Measurements from ENCODE around the gene CACNA1H.

Gene CACNA1H

DNA sequence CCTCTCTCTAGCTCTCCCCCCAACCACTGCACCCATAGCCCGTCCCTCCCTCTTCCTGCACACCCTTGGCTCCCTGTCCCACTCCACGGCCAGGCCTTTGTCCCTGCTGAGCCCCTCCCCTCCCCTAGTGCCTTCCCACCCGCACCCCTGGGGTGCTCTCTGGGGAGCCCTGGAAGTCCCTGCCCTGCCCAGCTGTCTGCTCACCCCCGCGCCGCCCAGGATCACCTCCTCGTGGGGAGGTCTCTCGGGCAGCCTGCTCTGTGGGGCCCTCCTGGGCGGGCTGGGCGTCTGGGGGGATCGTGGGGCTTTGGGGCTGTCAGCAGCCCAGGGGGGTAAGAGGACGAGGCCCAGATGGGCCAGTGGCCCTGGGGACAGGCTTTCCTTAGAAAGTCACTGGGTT, 18.1 kb downstream of the CACNA1H start:
- in situ Hi-C loops (cut with MboI; ENCODE audit: low sequenced_read_pairs) = no loop called here

DNA sequence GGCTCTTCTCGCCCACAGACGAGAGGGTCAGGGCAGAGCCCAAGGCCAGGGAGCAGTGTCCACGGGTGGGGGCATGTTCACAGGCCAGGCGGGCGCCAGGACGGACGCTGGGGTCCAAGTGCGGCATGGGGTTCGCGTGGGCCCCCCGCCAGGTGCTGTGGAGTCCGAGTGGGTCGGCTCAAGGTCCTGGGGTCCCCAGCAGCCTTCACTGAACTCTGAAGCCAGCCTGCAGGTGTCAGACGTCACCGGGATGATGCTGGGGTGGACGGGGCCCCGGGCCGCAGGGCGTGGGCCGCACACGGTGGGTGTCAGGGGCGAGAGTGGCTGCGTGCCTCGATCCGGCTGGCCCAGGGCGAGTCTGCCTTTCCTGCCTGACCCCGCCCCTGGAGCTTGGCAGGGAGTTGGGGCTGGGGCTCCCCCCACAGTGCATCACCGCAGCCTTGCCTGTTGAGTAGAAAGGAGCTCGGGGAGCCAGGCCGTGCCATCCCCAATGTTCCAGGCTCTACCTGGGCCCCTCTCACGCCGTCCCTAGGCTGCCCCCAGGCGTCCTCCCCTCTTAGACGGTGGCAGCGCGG, 19.0 kb downstream of the CACNA1H start:
- in situ Hi-C loops (cut with MboI; ENCODE audit: low sequenced_read_pairs) = no loop called here

DNA sequence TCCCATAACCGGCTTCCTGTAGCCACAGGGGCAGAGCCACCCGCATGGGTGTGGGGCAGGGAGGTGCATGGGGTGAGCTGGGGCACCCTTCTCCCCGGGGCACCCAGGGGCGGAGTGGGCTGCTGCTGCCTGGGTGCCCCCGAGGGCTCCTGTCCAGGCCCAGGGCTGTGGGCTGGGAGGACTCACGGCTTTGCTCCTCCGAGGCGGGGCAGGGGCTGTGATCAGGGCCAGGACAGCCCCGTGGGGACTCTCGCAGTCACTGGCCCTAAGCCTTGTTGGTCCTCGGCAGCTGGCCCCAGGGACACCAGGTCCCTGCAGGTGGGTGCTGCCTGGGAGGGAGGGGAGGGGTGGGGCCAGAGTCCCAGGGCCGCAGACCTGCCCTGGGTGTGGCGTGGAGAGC, 19.7 kb downstream of the CACNA1H start:
- in situ Hi-C loops (cut with MboI; ENCODE audit: low sequenced_read_pairs) = no loop called here

DNA sequence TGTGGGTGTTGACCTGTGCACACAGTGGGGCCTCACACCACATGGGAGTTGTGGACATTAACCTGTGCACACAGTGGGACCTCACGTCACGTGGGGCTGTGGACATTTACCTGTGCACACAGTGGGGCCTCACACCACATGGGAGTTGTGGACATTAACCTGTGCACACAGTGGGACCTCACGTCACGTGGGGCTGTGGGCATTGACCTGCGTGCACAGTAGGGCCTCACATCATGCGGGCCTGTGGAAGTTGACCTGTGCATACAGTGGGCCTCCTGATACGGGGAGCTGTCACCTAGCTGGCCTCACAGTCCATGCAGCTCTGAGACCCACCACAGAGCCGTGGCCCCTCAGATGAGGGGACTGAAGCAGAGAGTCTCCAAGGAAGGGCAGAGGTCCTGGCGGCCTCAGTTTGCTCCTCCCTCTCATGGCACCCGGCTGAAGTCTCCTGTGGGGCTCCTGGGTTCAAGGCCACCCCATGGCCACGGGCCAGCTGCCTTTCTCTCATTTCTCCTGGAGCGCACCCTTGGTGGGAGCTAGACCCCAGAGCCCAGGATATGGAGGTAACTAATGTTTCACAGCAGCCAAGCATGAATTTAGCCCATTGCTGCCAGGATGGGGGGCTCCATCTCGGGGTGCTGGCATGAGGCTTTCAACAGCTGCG, 21.0 kb downstream of the CACNA1H start:
- in situ Hi-C loops (cut with MboI; ENCODE audit: low sequenced_read_pairs) = no loop called here

DNA sequence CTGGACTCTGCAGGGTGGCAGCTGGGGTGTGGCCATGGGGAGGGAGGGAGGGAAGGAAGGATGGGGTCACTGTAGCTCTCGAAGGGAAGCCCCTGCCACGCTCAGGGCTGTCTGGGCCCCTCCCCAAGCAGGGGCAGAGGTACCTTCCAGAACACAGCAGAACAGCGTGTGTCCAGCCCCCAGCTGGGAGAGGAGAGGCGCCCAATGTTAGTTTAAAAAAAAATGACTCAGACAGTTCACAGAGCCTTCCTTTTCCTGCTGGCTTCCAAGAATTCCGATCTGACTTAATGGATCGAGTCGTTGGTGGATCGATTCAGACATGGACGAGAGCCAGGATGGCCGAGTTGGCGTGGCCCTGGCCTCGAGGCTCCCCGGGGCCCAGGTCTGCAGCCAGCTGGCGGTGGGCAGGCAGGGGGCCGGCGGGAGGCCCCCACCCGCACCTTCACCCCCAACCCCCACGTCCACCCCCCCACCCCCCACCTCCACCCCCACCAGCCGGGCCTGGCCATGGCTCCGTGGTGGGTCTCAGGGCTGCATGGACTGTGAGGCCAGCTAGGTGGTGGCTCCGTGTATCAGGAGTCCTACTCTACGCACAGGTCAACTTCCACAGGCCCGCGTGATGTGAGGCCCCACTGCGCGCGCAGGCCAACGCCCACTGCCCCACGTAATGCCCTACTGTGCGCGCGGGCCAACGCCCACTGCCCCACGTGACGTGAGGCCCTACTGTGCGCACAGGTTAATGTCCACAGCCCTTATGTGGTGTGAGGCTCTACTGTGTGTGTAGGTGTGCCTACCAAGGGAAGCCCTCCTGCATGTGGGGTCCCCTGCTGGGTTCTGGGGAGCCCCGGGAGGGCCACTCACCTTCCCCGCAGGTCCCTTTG, 21.8 kb downstream of the CACNA1H start:
- in situ Hi-C loops (cut with MboI; ENCODE audit: low sequenced_read_pairs) = no loop called here

DNA sequence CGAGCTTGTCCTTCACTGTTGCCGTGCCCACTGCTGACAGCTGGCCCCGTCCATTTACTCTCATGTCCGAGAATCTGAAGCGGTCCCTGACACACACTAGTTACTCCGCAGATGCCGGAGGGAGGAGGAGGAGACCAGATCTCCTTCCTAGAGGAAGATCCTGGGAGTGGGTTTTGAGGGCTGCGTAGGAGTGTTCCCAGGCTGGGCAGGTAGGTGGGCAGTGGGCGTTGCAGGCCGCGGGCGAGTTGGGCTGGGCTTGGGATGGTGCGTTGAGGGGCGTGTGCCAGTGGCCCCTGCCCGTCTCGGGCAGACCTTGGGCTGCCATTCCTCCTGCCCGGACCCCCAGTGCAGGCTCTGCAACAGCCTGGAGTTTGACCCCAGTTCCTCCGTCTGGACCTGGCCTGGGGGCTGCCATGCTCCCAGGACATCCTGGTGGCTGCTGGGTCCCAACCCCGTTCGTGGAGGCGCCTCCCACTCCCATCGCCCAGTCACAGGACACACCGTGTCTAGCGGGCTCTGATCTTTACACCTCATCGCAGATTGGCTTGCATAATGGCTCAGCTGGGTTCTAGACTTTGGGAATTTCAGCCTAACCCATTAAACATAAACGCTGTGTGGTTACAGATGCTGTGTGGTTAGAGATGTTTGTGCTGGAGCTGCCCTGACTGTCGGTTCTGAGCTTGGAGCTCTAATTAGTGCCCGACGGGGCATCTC, 22.8 kb downstream of the CACNA1H start:
- in situ Hi-C loops (cut with MboI; ENCODE audit: low sequenced_read_pairs) = no loop called here

DNA sequence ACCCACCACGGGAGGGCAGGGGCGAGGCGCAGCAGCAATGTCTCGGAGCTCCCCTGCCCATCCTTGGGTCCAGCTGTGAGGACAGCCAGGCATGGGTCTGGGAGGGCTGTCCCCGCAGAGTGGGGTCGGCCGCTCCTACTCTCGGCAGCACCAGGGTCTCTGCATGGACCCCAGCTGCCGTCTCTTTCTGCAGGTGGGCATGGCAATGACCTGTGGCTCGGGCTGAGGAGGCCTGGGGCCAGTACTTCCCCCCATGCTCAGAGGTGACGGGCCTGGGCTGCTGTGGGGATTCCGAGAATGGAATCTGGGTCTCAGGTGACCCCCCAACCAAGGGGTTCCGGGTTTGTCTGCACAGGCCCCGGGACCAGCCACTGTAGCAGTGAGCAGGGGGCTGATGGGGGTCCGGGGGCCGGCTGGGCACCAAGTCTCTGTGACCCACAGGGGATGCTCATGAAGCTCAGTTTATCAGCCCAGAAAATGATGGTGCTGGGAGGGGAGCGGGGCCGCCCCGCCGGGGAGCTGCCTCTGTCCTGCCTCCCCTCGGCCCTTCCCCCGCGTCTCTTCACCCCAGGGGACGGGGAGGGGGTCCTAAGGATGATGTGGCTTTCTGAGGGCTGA, 23.5 kb downstream of the CACNA1H start:
- in situ Hi-C loops (cut with MboI; ENCODE audit: low sequenced_read_pairs) = no loop called here

DNA sequence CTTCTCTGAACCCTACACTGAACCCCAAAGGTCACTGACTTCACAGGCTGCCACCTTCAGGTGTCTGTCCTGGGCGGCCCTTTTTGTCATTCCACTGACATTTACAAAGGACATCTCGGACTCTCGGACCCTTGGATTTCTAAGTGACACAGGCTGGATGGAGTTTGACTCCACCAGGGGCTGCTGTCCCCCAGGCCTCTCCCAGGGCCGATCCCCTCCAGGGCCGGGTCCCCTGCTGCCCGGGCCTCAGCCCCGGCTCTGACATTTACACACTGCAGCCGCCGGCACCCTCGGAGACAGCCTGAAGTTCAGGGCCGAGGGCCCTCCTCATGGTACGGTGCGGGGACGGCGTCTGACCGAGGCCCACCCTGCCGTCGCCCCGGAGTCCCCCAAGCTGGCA, 24.1 kb downstream of the CACNA1H start:
- in situ Hi-C loops (cut with MboI; ENCODE audit: low sequenced_read_pairs) = no loop called here

DNA sequence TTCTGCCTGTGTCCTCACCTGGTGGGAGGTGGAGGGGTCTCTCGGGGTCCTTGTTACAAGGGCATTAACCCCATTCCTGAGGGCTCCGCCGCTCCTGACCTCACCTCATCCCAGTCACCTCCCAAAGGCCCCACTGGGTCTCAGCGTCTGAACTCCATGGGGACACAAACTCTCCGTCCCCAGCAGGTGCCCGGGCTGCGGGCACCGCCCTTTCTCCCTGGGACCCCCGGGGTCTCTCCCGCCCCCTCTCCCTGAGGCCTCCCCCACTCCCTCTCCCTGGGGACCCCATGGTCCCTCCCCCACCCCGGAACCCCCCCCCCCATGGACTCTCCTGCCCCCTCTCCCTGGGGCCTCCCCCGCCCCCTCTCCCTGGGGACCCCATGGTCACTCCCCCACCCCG, 24.8 kb downstream of the CACNA1H start:
- in situ Hi-C loops (cut with MboI; ENCODE audit: low sequenced_read_pairs) = no loop called here

DNA sequence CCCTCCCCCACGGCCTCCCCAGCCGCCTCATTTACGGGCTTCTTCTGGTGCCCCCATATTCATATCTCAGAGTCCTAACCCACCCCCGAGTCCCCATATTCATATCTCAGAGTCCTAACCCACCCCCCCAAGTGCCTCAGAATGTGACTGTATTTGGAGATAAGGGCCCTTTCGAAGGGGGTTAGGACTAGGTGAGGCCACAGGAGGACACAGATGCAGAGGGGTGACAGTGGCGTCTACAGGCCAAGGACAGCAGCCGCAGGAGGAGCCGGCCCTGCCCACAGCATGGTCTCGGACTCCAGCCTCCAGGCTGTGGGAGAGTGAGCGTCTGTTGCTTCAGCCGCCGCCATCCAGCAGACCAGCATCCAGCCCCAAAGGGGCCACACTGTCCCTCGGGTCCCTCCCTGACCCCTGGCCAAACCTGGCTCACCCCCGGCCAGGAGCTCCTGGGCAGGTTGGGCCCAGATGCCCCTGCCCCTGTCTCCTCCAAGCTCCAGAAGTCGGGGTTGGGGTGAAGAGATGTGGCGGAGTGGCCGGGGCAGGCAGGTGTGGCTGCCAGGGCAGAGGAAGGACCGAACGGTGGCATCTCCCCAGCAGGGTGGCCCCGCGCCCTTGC, 25.5 kb downstream of the CACNA1H start:
- in situ Hi-C loops (cut with MboI; ENCODE audit: low sequenced_read_pairs) = no loop called here

DNA sequence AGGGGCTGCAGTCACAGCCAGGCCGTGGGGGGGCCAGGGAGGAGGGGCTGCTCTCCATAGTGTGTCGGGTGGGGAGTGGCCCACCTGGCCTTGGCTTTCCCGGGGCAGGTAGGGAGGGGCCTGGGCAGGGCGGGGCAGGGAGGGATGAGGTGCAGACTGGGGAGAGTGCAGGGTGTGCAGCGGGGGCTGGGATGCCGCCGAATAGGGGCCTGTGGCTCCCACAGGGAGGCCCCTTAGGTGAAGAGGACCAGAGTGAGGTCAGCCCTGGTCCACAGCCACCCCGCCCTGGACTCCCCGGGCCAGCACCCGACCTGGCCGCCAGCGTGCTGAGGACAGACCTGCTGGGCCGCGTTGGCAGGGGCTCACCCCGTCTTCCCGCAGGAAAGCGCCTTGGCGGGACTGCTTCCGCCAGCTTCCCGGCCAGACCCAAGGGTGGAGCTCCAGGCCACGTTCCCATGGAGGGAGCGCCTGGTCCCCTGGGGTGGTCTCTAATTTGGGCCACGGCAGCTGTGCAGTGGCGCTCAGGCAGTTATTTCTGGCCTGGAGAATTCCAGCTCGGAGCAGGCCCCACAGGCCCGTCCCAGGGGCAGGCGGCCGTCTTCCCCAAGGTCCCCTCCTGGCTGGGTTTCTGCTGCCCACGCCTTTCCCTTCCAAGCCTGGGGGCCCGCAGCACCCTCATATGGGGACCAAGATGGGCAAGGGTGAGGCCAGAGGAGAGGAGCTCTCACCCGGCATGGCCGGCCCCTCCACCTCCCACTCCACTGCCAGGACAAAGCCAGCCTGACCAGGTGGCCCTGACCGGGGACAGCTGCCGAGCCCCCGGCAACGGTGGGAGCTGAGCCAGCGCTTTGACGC, 27.9 kb downstream of the CACNA1H start:
- in situ Hi-C loops (cut with MboI; ENCODE audit: low sequenced_read_pairs) = no loop called here

DNA sequence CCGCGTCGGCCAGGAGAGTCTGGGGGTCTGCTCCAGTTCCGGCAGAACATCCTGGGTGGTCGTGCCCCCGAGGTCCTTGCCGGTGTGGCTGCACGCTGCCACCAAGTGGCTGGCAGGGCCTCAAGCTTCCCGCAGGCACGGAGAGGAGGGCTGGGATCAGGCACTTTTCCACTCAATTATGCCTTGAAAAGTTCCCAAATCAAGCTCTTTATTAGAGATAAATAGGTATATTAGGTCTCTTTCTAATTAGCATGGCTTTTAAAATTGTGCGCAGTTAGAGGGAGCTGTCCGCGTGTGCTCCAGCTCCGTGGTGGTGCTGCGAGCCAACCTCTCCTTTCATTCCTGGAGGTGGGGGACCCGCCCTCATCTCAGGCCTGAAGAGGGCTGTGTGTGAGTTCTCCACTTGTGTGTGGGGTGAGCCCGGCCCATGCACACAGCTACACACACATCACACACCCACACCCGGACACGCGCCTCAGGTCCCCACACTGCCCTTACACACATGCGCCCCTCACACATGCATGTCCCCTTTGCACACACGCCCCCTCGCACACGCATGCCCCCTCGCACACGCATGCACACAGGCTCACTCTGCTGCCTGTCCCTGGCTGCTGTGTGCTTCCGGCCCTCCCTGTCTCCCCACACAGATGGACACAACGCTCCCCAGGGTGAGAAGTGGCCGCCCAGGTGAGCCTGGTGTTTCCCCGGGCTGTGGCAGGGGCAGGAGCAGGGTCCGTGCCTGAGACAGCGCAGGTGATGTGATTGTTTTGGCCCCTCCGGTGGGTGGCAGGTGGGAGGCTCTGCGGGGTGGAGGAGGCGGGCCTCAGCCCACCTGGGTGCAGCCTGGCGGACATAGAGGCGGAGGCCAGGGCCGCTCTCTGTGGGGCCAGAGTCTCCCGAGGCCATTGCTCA, 28.8 kb downstream of the CACNA1H start:
- in situ Hi-C loops (cut with MboI; ENCODE audit: low sequenced_read_pairs) = no loop called here

DNA sequence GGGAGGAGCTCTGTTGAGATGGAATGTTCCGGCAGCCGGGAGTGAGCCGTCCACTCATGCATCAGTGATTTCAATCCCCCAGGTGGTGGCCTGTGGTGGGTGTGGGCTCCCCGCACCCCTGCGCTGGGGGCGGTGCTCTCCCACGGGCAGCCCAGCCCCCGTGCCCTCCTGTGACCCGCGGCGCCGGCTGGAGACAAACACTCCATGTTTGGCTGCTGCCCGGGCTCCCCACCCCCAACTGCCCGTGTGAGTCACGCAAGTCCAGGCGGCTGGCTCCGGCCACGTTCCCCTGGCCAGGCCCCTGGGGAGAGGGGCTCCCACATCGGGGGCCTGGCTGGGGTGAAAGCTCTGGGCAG, 29.4 kb downstream of the CACNA1H start:
- in situ Hi-C loops (cut with MboI; ENCODE audit: low sequenced_read_pairs) = no loop called here

DNA sequence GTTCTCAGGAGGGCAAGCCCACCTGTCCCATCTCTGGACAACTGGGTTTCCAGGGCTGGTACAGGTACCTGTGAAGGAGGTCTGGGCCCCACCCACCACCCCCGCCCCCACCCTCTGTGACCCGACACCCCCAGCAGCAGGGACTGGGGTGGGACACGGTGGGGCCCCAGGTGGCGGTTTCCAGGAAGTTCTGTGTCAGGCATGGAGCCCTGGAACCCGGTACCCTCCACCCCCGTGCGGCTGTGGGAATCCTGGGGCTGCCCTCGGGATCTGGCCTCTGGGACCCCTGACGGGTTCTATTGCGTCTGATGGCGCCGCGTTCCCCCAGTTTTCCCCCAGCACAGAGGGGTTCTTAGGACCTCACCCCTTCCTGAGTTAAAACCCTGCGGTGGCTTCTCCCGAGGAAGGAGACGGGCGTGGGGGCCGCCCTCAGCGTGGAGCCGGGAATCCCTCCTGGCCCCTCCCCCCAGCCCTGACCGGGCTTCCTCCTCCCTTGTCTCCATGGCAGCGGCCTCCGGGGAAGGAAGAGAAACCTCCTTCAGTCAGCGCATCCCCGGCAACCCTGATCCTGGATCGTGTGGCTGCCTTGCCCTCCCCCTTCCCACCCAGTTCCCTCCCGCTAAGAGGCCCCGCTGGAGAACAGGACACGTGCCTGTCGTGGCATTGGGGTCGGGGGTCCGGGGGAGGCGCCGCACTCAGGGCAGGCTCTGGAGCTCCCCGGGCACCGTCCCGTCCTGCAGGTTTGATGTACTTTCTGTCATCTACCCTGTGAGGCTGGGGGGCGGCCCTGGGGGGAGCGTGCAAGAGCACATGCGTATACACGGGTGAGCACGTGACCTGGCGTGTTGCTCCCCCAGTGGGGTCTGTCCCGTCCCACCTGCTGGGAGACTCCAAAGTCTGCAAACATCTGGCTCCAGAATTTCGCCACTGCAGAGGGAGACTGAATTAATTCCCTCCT, 30.3 kb downstream of the CACNA1H start:
- in situ Hi-C loops (cut with MboI; ENCODE audit: low sequenced_read_pairs) = no loop called here

DNA sequence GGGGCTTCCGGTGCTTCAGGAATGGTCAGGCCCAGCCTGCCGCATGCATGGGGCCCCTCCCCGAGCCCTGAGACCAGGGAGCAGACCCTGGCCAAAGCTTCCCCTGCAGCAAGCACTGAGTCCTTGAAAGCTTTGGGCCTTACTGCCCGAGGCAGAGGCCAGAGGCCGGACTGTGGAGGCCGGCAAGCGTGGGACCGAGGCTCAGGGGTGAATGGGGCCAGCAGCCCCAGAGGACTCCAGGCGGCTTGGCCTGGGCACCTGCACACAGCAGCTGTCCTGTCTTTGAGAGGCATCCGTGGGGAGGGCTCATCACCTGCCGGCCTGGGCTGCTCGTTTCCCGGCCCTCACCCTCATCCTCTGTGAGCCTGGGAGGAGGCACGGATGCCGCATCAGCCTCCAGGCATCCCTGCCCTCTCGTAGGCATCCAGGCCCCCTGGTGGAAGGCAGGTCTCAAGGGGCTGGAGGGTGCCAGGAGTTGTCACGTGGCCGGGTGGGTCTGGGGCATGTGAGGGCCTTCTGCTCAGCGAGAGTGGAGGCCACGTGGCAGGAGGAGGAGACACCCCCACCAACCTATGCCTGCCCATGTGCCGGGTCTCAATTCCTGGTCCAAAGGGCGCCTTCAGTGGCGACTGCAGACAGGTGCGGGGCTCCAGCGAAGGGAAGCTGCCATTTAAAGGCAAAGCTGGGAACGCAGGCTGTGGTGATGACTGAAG, 31.4 kb downstream of the CACNA1H start:
- in situ Hi-C loops (cut with MboI; ENCODE audit: low sequenced_read_pairs) = no loop called here

DNA sequence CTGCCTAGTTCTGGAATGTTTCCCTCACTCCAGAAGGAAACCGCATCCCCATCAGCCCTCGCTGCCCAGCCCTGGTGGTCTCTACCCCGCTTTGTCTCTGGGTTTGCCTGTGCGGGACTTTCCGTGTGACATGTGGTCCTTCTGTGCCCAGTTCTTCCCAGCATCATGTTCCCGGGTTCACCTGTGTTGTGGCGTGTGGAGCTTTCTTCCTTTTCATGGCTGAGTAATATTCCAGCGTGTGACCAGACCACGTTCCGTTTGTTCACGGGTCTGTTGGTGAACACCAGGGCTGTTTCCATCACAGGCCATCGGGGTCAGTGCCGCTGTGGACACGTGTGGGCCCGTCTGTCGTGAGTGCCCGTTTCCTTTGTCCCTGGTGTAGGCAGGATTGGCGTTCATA, 32.1 kb downstream of the CACNA1H start:
- in situ Hi-C loops (cut with MboI; ENCODE audit: low sequenced_read_pairs) = no loop called here

All from hTERT RPE-1 (cell line).